Peyer's patch (tissue), 4 donors: ENCODE measurements around the gene RFPL1. TPM values are rescaled to one million over a fixed set of nuclear protein-coding genes. Genes with fewer than 3 reads are reported as not detected.
"Not testable (repeated sequence)": the region's sequence is repeated elsewhere in the genome, so short reads cannot be mapped to it uniquely, and the experiment has no call there.

Source experiments
- DNase-seq, 3 donors: peaks; one replicate each; pipeline ENCODE4 v3.0.0-alpha.2; 2017 to 2019
- H3K27ac ChIP-seq, 4 donors: fragments of 200-600 bp; sonication (generic); one replicate each; pipeline ENCODE4 v1.5.1; 2016 to 2019
- H3K27me3 ChIP-seq, 2 donors: fragments of 200-600 bp; sonication (generic); one replicate each; pipeline ENCODE4 v1.5.1; 2019
- H3K36me3 ChIP-seq, 3 donors: fragments of 200-600 bp; sonication (generic); one replicate each; pipeline ENCODE4 v1.5.1; 2016 to 2019
- H3K4me1 ChIP-seq, 4 donors: fragments of 200-600 bp; sonication (generic); one replicate each; pipeline ENCODE4 v1.5.1; 2016 to 2019
- H3K4me3 ChIP-seq, 4 donors: fragments of 200-600 bp; sonication (generic); 1 replicate in 3 of 4; 2 replicates in 1 of 4; pipeline ENCODE4 v1.5.1; 2016 to 2019; ENCODE audit warnings: mild to moderate bottlenecking in 1 of 4
- H3K9me3 ChIP-seq, 4 donors: fragments of 200-600 bp; sonication (generic); one replicate each; pipeline ENCODE4 v1.5.1; 2016 to 2019; ENCODE audit warnings: mild to moderate bottlenecking in 1 of 4
- CTCF ChIP-seq, 6 experiments: fragments of 450-650 bp in 4 of 6; fragments of 200-600 bp in 2 of 6; sonication (generic) in 1 of 6; IDR thresholded peaks; one replicate each; pipeline ENCODE4 v1.5.1; 2017 to 2019; ENCODE audit warnings: antibody characterized with exemption in 6 of 6, mild to moderate bottlenecking in 3 of 6, moderate library complexity in 1 of 6
- POLR2A ChIP-seq, 2 donors: fragments of 450-650 bp; IDR thresholded peaks; one replicate each; pipeline ENCODE4 v1.5.1; 2017; ENCODE audit warnings: antibody characterized with exemption in 2 of 2, mild to moderate bottlenecking in 2 of 2, moderate library complexity in 2 of 2
- small RNA-seq, 2 donors: library from RNA; depleted of rRNA; stranded (forward); fragments of <200 nt; gene quantifications; one replicate each; pipeline ENCODE3, GENCODE V24; 2016
- total RNA-seq, 4 donors: library from RNA; depleted of rRNA; stranded (reverse); fragments of >200 nt; gene quantifications; one replicate each; pipeline ENCODE4 v1.1.0, GENCODE V29; 2016

RFPL1 gene
- total RNA-seq, 4 donors from 2014 or later: not detected

- Histone ChIP-seq H3K4me1 (peaks cover 0 to 20% (median 6%) of the 10 kb centered on the region in 4 donors), H3K4me3 (no peak overlapping the region), H3K27ac (no peak overlapping the region), H3K27me3 (peaks cover 0 to 14% of the 10 kb centered on the region in 2 donors), H3K36me3 (no peaks in the 10 kb centered on the region), H3K9me3 (peaks cover 0 to 5% (median 0%) of the 10 kb centered on the region in 4 donors)
- TF ChIP-seq POLR2A (IDR thresholded peaks at IDR 0.05): no peak
- TF ChIP-seq CTCF (IDR thresholded peaks at IDR 0.05): no peak
- no peak for DNase-seq
Observed at GRCh38 chr22:29484642-29485041, 46.3 kb downstream of the RFPL1 start.

GRCh38 chr22:29485448-29485847, 47.1 kb downstream of the RFPL1 start:
- peaks cover 0 to 12% (median 5%) of the 10 kb centered on the region in 4 donors for H3K4me1 ChIP-seq
- TF ChIP-seq POLR2A (IDR thresholded peaks at IDR 0.05): no peak
- no peak for TF ChIP-seq CTCF (IDR thresholded peaks at IDR 0.05)
- H3K4me3 ChIP-seq: no peak overlapping the region

DNA sequence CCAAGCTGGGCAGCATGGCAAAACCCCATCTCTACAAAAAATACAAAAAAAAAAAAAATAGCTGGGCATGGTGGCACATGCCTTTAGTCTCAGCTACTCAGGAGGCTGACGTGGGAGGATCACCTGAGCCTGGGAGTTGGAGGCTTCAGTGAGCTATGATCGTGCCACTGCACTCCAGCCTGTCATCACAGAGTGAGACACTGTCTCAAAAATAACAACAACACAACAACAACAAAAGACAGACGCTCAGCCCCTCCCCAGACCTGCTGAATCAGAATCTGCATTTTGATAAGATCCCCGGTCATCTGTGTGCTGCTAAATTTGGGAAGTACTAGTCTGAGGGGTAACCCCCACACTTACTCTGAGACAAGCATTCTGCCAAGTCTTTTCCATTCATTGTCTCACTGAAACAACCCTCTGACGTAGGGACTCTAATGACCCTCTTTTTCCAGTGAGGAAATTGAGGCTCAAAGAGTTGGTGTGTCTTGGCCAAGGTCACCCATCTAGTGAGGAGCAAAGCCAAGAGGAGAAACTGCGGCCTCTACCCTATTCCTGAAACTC, 49.1 kb downstream of the RFPL1 start:
- H3K27ac ChIP-seq: no peak overlapping the region
- no peaks in the 10 kb centered on the region for H3K4me1 ChIP-seq
- H3K36me3 ChIP-seq: no peaks in the 10 kb centered on the region
- TF ChIP-seq POLR2A (IDR thresholded peaks at IDR 0.05) (no peak), CTCF (IDR thresholded peaks at IDR 0.05) (no peak)
- no peak for DNase-seq
- no peaks in the 10 kb centered on the region for H3K27me3 ChIP-seq
- no peak overlapping the region for H3K4me3 ChIP-seq
- no peaks in the 10 kb centered on the region for H3K9me3 ChIP-seq

More at GRCh38 chr22:29485448-29485847, 47.1 kb downstream of the RFPL1 start:
- Histone ChIP-seq H3K27me3 (peaks cover 0 to 6% of the 10 kb centered on the region in 2 donors), H3K9me3 (peaks cover 0 to 3% (median 0%) of the 10 kb centered on the region in 4 donors), H3K36me3 (no peaks in the 10 kb centered on the region), H3K27ac (no peak overlapping the region)
- DNase-seq: no peak

DNA sequence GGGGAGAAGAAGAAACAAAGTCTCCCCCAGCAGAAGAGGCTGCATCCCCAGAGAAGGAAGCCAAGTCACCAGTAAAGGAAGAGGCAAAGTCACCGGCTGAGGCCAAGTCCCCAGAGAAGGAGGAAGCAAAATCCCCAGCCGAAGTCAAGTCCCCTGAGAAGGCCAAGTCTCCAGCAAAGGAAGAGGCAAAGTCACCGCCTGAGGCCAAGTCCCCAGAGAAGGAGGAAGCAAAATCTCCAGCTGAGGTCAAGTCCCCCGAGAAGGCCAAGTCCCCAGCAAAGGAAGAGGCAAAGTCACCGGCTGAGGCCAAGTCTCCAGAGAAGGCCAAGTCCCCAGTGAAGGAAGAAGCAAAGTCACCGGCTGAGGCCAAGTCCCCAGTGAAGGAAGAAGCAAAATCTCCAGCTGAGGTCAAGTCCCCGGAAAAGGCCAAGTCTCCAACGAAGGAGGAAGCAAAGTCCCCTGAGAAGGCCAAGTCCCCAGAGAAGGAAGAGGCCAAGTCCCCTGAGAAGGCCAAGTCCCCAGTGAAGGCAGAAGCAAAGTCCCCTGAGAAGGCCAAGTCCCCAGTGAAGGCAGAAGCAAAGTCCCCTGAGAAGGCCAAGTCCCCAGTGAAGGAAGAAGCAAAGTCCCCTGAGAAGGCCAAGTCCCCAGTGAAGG, 50.9 kb downstream of the RFPL1 start:
- H3K27ac ChIP-seq, DNase-seq, H3K9me3 ChIP-seq, H3K36me3 ChIP-seq, H3K4me1 ChIP-seq, H3K27me3 ChIP-seq, H3K4me3 ChIP-seq: not testable (repeated sequence)

- H3K27me3 ChIP-seq: no peaks in the 10 kb centered on the region
- H3K27ac ChIP-seq: no peak overlapping the region
- TF ChIP-seq CTCF (IDR thresholded peaks at IDR 0.05) (no peak), POLR2A (IDR thresholded peaks at IDR 0.05) (no peak)
- H3K9me3 ChIP-seq: no peaks in the 10 kb centered on the region
- no peak overlapping the region for H3K4me3 ChIP-seq
- H3K4me1 ChIP-seq: no peaks in the 10 kb centered on the region
- H3K36me3 ChIP-seq: no peaks in the 10 kb centered on the region
- DNase-seq: no peak
Observed at GRCh38 chr22:29491012-29491411, 52.6 kb downstream of the RFPL1 start.

Small RNA genes within 50 kb of the gene (small RNA-seq; reads per million reads assigned to genes)
- 0 reads per million in 2 donors for gene AC000041.1

Other genes starting within 250 kb of the RFPL1 start
- gene EMID1, start 232.7 kb upstream of the RFPL1 start, total RNA-seq: 1 to 10 TPM; 1.9 to 7.1 (median 4.2) TPM
- gene RHBDD3, start 170.6 kb upstream of the RFPL1 start, total RNA-seq: 10 to 100 TPM; 25.4 to 47.2 (median 36.2) TPM
- gene EWSR1, start 170.3 kb upstream of the RFPL1 start, total RNA-seq: 100 to 1,000 TPM; 186 to 444 (median 276) TPM
- 10 to 100 TPM; 20.6 to 63.1 (median 35.6) TPM for gene GAS2L1, start 131.9 kb upstream of the RFPL1 start, total RNA-seq
- gene RASL10A, start 122.9 kb upstream of the RFPL1 start, total RNA-seq: 1 to 10 TPM in 2 of 4 donors, under 1 TPM in 1, not detected in 1; 0.85 to 9.0 (median 5.6) TPM
- 100 to 1,000 TPM; 109 to 135 (median 124) TPM for gene AP1B1, start 50.0 kb upstream of the RFPL1 start, total RNA-seq
- under 1 TPM in 3 of 4 donors, not detected in 1; 0.54 to 0.83 (median 0.66) TPM for gene NEFH, start 41.6 kb downstream of the RFPL1 start, total RNA-seq
- 100 to 1,000 TPM in 1 of 4 donors, 10 to 100 TPM in 3; 33.3 to 191 (median 37.3) TPM for gene THOC5, start 115.2 kb downstream of the RFPL1 start, total RNA-seq
- 10 to 100 TPM; 33.0 to 60.5 (median 39.8) TPM for gene NIPSNAP1, start 142.5 kb downstream of the RFPL1 start, total RNA-seq
- 10 to 100 TPM; 30.5 to 82.5 (median 36.6) TPM for gene NF2, start 165.1 kb downstream of the RFPL1 start, total RNA-seq